GM21723 (cell line): ENCODE data around the gene DZIP1.

ENCODE experiments used
- ATAC-seq: cut with Tn5 transposase; IDR thresholded peaks from one replicate; pipeline ENCODE4 v1.9.1; 2021; ENCODE audit warnings: mild to moderate bottlenecking, moderate library complexity; ENCODE audit not compliant: unreplicated experiment

Gene DZIP1

GRCh38 chr13:95643571-95643935 lies 953 bp downstream of the DZIP1 start:
- ATAC-seq: no peak

GRCh38 chr13:95642999-95643398 lies 1.5 kb downstream of the DZIP1 start:
- no peak for ATAC-seq

- ATAC-seq: no peak
These were observed 2.4 kb downstream of the DZIP1 start for GRCh38 chr13:95642028-95642621.

GRCh38 chr13:95641291-95642027 lies 3.0 kb downstream of the DZIP1 start:
- ATAC-seq: no peak

- ATAC-seq: no peak
These were observed 7.7 kb downstream of the DZIP1 start for GRCh38 chr13:95636853-95637252.

- no peak for ATAC-seq
These were observed 13.9 kb downstream of the DZIP1 start for GRCh38 chr13:95630593-95630992.

- ATAC-seq: no peak
These were observed 15.4 kb downstream of the DZIP1 start for GRCh38 chr13:95629071-95629470.

- ATAC-seq: no peak
These were observed 16.0 kb downstream of the DZIP1 start for GRCh38 chr13:95628488-95628887.

- no peak for ATAC-seq
These were observed 16.9 kb downstream of the DZIP1 start for GRCh38 chr13:95627590-95627989.

GRCh38 chr13:95626768-95627167 lies 17.7 kb downstream of the DZIP1 start:
- no peak for ATAC-seq

- peak; percentile 76 for ATAC-seq
These were observed 20.5 kb downstream of the DZIP1 start for GRCh38 chr13:95624020-95624419.

- ATAC-seq: no peak
These were observed 21.4 kb downstream of the DZIP1 start for GRCh38 chr13:95623141-95623540.

GRCh38 chr13:95620825-95621498 lies 23.5 kb downstream of the DZIP1 start:
- ATAC-seq: no peak

GRCh38 chr13:95620030-95620824 lies 24.3 kb downstream of the DZIP1 start:
- no peak for ATAC-seq

GRCh38 chr13:95615539-95615938 lies 29.0 kb downstream of the DZIP1 start:
- ATAC-seq: no peak

GRCh38 chr13:95614641-95615245 lies 29.8 kb downstream of the DZIP1 start:
- ATAC-seq: no peak

GRCh38 chr13:95608640-95609323 lies 35.7 kb downstream of the DZIP1 start:
- ATAC-seq: no peak

- no peak for ATAC-seq
These were observed 37.1 kb downstream of the DZIP1 start for GRCh38 chr13:95607366-95607765.

- ATAC-seq: no peak
These were observed 38.9 kb downstream of the DZIP1 start for GRCh38 chr13:95605448-95606125.

GRCh38 chr13:95604556-95604915 lies 40.0 kb downstream of the DZIP1 start:
- no peak for ATAC-seq
